Upper lobe of right lung (tissue), 1 donor: ENCODE measurements around the gene CCR6. TPM values are rescaled to one million over a fixed set of nuclear protein-coding genes. Genes with fewer than 3 reads are reported as not detected.
A peak's percentile ranks its signal among the peaks of the same experiment; 100 is the strongest.

Experiments
- ATAC-seq: fragments of 200-7000 bp; cut with Tn5 transposase; one replicate; pipeline ENCODE4 v1.9.1; 2020; ENCODE audit warnings: mild to moderate bottlenecking, moderate library complexity
- DNase-seq: peaks from one replicate; pipeline ENCODE4 v3.0.0-alpha.2; 2020
- H3K27ac ChIP-seq: fragments of 200-600 bp; one replicate; pipeline ENCODE4 v1.8.0; 2022
- H3K27me3 ChIP-seq: fragments of 200-600 bp; one replicate; pipeline ENCODE4 v1.8.0; 2022; ENCODE audit warnings: mild to moderate bottlenecking
- H3K36me3 ChIP-seq: fragments of 200-600 bp; one replicate; pipeline ENCODE4 v1.8.0; 2022
- H3K4me1 ChIP-seq: fragments of 200-600 bp; one replicate; pipeline ENCODE4 v1.8.0; 2022
- H3K4me3 ChIP-seq: fragments of 200-600 bp; one replicate; pipeline ENCODE4 v1.8.0; 2022; ENCODE audit warnings: mild to moderate bottlenecking
- H3K9me3 ChIP-seq: fragments of 200-600 bp; one replicate; pipeline ENCODE4 v1.8.0; 2022
- CTCF ChIP-seq: fragments of 200-600 bp; IDR thresholded peaks from one replicate; pipeline ENCODE4 v1.8.0; 2022; ENCODE audit warnings: antibody characterized with exemption
- intact Hi-C: fragments of 100-400 bp; cut with DNase I; formaldehyde crosslinking; loops from one replicate; pipeline ENCODE4 v1.11.0; 2022
- total RNA-seq: library from RNA; stranded (reverse); fragmentation: NEBNext Ultra II Directional; extraction: Animal tissue kit (Norgen Biotek cat#: 25700); gene quantifications from one replicate; pipeline ENCODE4 v1.2.1, GENCODE V29; 2021
- donor health status: DM: no; HTN: yes; CAD: no; lungs with severe emphysema.

CCR6 gene
- total RNA-seq, 1 donor from 2014 or later: 1.4 TPM

GRCh38 chr6:167092672-167093339 lies 30.1 kb upstream of the CCR6 start:
- no peak for ATAC-seq
- no peak overlapping the region for H3K4me3 ChIP-seq
- H3K4me1 ChIP-seq: no peaks in the 10 kb centered on the region
- intact Hi-C loops: no loop called here
- no peaks in the 10 kb centered on the region for H3K36me3 ChIP-seq
- H3K27ac ChIP-seq: no peak overlapping the region
- no peak for DNase-seq
- H3K9me3 ChIP-seq: no peaks in the 10 kb centered on the region
- H3K27me3 ChIP-seq: no peaks in the 10 kb centered on the region
- no peak for TF ChIP-seq CTCF

- no peaks in the 10 kb centered on the region for H3K4me1 ChIP-seq
- DNase-seq (no peak), ATAC-seq (no peak)
- no peak overlapping the region for H3K27ac ChIP-seq
- no peaks in the 10 kb centered on the region for H3K36me3 ChIP-seq
- no peaks in the 10 kb centered on the region for H3K9me3 ChIP-seq
- intact Hi-C loops: no loop called here
- no peak overlapping the region for H3K4me3 ChIP-seq
- H3K27me3 ChIP-seq: no peaks in the 10 kb centered on the region
- TF ChIP-seq CTCF: no peak
These were observed 29.4 kb upstream of the CCR6 start for GRCh38 chr6:167093406-167093921.

DNA sequence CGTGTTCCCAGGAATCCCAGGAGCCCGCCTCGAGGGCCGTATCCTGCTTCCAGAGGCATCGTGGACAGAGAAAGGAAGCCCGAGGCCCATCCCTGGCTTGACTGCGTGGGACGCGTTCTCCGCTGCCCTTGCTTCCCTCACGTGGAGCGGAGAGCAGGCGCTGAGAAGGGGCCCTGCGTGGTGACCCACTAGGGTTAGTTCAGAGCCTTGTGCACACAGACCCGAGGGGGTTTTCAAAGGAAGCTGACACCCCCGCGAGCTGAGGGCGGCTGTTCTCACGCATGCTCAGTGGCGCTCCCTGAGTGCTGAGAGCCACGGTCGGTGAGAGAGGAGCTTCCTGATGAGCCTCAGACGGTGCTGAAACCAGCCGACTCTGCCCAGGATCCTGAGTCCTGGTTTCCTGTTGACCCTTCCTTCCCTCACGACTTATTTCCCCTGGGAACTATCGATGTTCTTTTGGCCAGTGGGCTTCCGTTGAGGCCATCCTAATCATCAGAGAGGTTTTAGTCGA lies 28.9 kb upstream of the CCR6 start:
- DNase-seq (no peak), ATAC-seq (peak; percentile 23)
- no peaks in the 10 kb centered on the region for H3K4me1 ChIP-seq

DNA sequence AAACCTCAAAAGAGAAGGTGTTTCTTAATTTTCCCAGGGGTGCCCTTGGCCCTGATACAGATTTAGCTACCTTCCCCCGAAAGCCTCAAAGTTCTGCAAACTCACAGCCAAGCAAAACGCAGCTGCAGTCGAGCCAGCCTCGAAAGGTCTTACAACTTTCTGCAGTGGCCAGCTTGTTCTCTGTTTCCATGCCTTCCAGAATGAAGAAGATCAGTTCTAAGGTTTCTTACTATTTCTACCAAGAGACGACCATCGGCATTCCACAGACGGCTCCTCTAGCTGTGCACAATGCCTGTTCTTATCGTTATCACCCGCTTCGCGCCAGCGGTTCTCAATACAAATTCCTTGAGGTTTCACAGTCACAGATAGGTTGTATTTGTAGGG lies 28.5 kb upstream of the CCR6 start:
- Histone ChIP-seq H3K4me3 (no peak overlapping the region), H3K27ac (no peak overlapping the region), H3K9me3 (no peaks in the 10 kb centered on the region), H3K27me3 (no peaks in the 10 kb centered on the region), H3K36me3 (no peaks in the 10 kb centered on the region), H3K4me1 (no peaks in the 10 kb centered on the region)
- TF ChIP-seq CTCF: no peak
- no peak for DNase-seq
- intact Hi-C loops: no loop called here
- no peak for ATAC-seq

More for the DNA sequence above, 28.9 kb upstream of the CCR6 start:
- H3K4me3 ChIP-seq: no peak overlapping the region
- intact Hi-C loops: no loop called here
- H3K27me3 ChIP-seq: no peaks in the 10 kb centered on the region
- H3K27ac ChIP-seq: no peak overlapping the region
- no peaks in the 10 kb centered on the region for H3K36me3 ChIP-seq
- no peak for TF ChIP-seq CTCF
- H3K9me3 ChIP-seq: no peaks in the 10 kb centered on the region

DNA sequence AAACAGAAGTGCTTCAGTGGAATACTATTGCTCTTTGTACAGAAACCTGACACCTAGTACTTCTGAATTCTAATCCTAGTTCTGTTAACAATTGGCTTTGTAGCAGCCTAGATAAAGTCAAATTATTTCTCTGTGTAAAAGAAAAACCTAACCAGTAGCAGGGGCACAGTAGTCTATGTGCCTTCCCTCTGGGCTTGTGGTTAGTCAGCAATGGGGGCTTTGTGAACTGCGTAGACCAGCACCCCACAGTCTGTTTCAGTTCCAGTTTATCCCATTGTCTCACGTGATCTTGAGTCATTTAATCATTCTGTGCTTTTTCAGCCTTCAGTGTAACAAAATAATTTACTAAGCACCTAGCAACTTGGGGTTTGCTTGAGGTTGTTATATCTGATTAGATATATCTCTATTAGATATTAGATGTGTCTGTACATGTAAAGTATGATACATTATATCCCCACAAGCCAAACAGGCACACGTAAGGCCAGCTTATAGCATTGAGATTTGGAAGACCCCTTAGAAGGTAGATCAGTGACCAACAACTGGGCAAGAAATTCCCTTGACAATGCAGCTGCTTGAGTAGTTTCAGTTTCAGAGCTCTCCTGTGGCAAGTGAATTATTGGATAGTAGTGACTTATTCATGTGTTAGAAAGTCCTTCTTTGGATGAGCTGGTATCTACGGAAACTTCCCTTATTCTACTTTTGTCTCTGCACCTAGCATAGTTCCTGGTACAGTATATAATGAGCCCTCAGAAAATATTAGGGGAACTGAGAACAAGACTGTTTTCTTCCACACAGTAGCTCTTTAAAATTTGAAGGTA lies 27.9 kb upstream of the CCR6 start:
- no peaks in the 10 kb centered on the region for H3K4me1 ChIP-seq
- no peak for DNase-seq
- H3K9me3 ChIP-seq: no peaks in the 10 kb centered on the region
- no peaks in the 10 kb centered on the region for H3K27me3 ChIP-seq
- TF ChIP-seq CTCF: no peak
- intact Hi-C loops: no loop called here
- H3K36me3 ChIP-seq: no peaks in the 10 kb centered on the region
- H3K4me3 ChIP-seq: no peak overlapping the region
- H3K27ac ChIP-seq: no peak overlapping the region
- ATAC-seq: no peak
